AML-193 (cell line): ENCODE measurements around the gene ARHGEF4.

Experiments used
- DNase-seq, 2 experiments: peaks; one replicate each; lab custom pipeline; 2025; lab: John Stamatoyannopoulos, UW

ARHGEF4 gene, protein sequence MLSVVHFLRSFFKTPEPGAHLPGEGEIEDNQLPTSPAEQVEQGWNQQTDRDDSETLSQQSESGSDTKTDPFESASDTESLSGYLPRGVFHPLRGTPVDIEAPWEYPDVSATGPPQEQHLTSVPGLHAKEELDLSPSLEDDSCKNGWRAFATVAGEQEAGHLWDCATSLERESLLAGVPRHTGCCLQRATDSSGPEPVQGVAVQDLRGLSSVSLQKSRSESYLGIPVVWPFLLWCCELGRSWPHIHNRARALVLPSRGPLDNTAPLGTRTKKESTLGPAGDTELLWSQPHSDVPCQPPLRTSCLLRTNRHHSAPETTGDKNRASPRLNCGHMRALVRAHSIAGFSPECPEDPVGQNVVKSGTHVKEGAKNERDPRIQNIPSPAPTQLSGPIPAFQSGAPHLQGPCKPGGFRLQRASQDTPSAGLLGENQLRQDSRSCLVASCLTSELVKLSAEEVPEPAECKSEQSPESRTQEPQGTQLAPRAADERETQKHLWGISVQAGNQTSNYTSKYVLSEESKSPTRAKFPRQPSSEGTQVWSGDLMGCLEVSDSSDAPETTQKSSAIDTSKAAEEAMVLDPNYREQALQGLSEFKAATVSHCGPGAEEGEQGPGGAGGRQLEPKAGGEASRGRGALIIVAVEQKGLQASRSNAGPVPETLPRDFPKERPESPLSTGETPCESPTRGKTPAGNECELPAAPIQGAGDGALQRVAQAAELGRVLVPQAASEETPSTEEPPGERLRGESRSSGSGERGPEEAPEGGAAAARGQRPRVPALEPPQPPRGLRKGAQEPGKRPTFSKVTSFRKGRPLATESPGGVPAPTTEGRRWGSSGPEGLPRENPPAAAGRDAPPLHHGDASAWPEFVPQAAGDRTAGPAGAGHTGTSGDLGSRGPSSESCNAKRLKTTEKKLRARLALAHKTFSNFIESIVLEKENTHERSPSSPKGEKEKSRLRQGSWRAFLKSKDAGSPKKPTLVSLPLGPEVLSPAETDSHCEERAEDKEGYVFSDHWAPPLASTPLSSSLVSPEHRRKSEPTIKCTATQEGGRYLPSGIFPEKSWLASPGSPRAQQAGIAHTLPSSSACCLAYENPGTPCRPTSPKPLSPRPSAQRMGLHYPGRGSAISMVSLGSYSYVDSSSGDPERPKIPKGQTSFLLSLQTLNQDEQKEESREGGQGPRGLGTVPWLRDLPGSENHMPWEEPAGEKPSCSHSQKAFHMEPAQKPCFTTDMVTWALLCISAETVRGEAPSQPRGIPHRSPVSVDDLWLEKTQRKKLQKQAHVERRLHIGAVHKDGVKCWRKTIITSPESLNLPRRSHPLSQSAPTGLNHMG (N-terminal part only)

DNA sequence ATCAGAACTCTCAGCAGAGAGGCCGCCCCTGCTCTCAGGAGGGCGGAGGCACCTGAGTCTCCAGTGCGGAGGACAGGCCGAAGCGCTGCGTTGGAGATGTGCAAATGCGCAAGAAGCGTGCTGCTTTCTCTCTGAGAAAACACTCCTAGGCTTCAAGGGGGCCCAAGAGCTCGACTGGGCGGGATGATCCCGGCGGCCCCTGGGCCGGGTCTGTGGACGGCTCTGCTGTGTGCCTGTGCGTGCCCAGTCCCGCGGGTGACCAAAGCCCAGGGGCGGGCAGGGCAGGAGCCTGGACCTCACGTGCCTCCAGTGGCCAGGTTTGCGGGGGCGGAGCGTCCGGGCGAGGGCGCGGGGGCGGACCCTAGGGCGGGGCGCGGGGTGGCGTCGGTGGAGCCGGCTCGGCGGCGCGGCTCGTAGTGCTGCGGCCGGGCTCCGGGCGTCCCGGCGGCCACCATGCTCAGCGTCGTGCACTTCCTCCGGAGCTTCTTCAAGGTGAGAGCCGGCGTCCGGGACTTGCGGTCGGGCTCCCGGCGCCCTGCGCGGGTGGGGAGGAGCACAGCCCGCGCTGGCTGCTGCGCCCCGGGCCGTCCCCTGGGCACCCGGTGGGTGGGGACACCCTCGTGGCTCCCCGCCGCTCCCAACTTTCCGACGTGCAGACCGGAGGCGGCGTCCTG is at the start of gene ARHGEF4:
Gene ARHGEF4 (plus strand): TSS at position 414 of the 674 bp plus-strand sequence. CDS start 40 bp downstream, at position 454.
- no peak for DNase-seq

DNA sequence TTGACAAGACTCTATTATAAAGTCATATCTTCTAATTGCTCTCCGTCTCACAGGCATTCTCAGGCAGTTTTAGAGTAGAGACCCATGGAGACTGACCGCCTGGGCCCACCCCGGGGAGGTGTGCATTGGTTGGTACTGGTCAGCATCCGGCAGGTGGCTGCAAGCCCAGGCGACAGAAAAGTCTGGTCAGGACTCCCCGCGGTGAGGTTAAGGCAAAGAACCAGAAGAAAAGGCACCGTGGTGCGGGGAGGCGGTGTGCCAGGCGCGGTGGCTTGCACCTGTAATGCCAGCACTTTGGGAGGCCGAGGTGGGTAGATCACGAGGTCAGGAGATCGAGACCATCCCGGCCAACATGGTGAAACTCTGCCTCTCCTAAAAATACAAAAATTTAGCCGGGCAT is 48.9 kb upstream of the ARHGEF4 start:
- no peak for DNase-seq

GRCh38 chr2:130790312-130790711 is 46.4 kb upstream of the ARHGEF4 start:
- no peak for DNase-seq

- DNase-seq: no peak
These were observed 45.7 kb upstream of the ARHGEF4 start for GRCh38 chr2:130790804-130791616.

DNA sequence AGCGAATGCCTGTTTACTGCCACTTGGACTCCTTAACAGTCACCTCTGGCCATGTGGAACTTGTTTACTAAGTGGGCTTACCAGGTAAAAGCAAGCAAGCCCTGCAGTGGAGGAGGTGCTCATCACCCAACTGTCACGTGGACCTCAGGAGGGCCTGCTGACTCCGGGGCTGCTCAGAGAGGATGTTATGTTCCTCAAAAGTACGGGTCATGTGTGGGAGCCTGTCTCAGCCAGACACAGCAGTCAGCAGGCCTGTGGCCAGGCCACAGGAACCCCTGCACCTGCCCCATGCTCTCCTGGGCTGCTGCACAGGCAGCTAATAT is 45.1 kb upstream of the ARHGEF4 start:
- no peak for DNase-seq

- DNase-seq: peak; percentile 13 to 31
These were observed 41.3 kb upstream of the ARHGEF4 start for GRCh38 chr2:130795431-130795830.

GRCh38 chr2:130796290-130796689 is 40.4 kb upstream of the ARHGEF4 start:
- no peak for DNase-seq

DNA sequence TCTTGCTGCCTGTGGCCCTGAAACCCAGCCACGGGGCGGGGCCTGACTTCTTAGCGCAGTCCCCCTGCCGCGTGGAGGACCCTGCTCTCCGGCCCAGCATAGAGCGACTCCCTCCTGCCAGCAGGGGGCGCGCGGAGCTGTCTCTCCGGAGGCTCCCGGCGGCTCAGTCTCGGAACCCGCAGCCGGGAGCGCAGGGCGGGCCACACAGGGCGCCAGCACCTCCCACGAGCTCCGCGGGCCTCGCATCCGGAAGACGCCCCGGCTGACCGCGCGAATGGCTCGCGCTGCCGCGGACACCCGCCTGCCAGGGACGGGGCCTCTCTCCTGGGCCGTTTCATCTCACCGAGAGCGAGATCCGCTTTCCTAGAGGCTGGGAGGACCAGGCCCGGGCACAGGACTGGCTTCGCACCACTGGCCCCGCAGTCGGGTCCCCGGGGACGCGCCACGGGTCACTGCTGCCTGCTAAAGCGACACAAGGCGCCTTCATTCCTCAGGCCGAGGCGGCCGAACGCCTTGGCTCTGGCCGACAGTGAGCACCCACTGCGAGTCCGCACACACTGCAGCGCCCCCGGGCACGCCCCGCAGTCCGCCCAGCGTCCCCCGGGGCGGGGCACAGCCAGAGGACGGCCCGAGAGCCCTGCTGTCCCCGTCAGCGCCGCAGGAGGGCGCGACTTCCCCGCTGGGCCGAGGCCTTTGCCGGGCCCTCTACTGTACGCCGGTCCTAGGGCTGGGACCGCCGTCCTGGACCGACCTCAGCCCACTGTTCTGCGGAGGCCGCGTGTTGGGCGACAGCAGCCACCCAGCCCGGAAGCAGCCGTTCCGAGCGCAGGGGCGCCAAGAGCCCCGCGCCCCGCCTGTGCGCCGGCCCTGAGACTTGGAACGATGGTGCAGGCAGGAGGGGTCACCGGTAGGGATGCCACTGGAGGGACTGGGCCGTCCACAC is 39.0 kb upstream of the ARHGEF4 start:
- peak; percentile 68 to 76 for DNase-seq

GRCh38 chr2:130798472-130799218 is 38.1 kb upstream of the ARHGEF4 start:
- no peak for DNase-seq

DNA sequence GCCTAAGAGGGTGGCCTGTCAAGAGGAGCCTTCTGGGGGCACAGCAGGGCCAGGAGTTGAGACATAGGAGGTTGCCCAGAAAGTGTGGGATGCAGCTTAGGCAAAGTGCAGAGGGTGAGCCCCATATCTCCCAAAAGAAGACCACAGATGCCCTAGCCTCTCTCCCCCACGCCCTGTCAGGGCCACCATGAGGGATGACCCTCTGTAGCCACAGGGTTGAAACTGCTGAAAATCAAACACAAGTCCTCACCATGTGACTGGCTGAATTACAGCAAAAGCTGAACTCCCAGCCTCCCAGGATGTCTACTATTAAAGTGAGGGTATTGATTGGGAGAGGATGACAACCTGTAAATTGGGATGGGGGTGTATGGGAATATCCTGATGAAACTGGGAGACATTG is 37.4 kb upstream of the ARHGEF4 start:
- no peak for DNase-seq

DNA sequence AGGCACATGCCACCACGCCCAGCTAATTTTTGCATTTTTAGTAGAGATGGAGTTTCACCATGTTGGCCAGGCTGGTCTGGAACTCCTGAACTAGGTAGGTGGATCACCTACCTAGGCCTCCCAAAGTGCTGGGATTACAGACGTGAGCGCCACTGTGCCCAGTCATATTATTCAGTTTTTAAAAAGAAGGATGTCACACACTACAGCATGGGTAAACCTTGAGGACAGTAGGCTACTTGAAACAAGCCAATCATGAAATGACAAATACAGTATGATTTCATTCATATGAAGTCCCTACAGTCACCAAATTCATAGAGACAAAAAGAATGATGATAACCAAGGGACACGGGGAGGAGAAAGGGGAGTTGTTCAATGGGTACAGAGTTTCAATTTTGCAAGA is 31.1 kb upstream of the ARHGEF4 start:
- no peak for DNase-seq

DNA sequence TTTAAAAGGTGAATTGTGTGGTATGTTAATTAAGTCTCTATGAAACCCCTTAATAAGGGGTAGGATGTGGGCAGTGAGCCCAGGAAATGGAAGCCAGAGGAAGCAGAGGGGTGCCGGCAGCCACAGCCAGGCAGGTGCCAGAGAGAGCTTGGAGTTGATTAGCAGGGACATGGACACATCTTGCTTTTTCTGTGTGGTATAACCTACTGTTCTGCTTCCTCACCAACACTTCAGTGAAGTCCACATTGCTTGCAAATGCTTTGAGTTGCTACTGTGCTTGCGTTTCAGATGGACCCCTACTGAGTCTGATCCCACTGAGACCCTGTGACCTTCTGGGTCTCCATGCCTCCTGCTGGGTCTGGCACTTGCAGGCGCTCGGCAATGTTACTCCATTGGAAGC is 30.3 kb upstream of the ARHGEF4 start:
- no peak for DNase-seq

DNA sequence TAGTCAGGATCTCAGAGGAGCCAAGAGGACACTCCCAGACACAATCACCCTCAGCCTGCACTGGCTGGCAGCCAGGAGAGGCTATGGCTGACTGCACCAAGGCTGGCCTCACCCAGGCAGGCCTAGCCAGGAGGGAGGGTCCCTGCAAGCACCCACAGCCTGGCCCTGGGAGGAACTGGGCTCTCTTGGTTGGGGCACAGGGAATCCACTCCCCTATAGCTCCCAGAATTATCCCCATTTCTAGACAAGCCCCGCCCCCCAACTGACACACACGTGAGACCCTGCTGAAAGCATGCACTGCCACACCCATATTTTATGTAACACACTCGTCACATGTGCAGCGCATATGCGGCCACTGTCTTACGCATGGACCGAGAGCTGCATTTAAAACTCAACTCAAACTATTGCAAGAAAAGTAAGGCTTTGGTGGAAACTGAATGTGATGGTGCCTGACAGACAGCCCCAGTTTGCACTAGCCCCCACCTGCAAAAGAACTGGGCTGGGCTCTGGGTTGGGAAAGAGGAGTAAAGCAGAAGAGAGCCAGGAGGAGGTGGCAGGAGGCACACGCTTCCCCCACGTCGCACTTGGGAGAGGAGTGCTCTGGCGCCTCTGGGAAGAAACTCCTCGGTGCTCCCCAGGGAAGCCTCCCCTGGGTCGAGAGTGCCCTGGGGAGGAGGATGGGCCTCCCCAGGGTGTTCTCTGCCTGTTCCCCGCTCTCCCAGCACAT is 28.9 kb upstream of the ARHGEF4 start:
- no peak for DNase-seq

- DNase-seq: no peak
These were observed 28.0 kb upstream of the ARHGEF4 start for GRCh38 chr2:130808482-130809268.

- DNase-seq: no peak
These were observed 26.2 kb upstream of the ARHGEF4 start for GRCh38 chr2:130810490-130810889.

- no peak for DNase-seq
These were observed 23.0 kb upstream of the ARHGEF4 start for GRCh38 chr2:130813722-130814121.

DNA sequence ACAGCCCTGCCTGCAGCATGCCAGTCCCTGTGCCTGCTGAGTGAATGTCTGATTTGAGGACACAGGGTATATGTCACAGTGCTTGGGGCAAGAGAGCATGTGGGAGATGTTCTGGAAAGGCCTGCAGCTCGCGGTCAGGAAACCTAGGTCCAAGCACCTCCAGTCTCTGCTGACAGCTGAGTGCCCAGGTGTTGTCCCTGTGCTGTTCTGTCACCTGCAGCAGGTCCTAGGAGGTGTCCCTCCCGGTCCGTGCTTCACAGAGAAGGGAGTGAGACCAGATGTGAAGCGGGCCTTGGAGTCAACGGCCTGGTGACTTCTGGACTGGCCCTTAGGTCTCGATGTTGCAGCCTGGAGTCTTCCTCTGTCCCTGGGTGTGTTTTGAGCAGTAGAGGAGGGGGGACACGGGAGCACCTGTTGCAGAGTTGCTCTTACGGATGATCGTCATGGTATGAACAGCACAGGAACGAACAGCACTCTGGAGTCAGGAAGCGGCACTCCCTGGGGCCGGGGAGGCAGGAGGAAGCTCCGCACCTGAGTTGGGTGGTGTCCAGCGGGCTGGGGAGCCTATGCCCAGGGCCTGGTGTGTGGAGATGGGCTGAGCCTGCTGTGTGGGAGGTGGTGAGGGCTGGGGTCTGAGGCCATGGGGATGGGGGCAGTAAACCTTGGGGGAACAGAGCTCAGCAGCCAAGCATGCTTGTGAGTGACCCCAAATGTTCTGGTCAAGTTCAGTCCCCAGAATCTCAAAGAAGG is 21.6 kb upstream of the ARHGEF4 start:
- no peak for DNase-seq
